Nephron progenitor cell (in vitro differentiated cells): ENCODE measurements around the gene MEN1.
A peak's percentile ranks its signal among the peaks of the same experiment; 100 is the strongest.

ENCODE experiments used
- DNase-seq: peaks from one replicate; pipeline ENCODE4 v3.0.0; 2021
- H3K27ac Mint-ChIP-seq: 2 replicates; pipeline ENCODE4 v1.8.0; 2021; ENCODE audit warnings: mild to moderate bottlenecking, moderate library complexity, mixed read lengths
- H3K27me3 Mint-ChIP-seq: 2 replicates; pipeline ENCODE4 v1.8.0; 2021; ENCODE audit warnings: mild to moderate bottlenecking, low read depth, mixed read lengths; ENCODE audit not compliant: poor library complexity
- H3K36me3 Mint-ChIP-seq: 2 replicates; pipeline ENCODE4 v1.8.0; 2021; ENCODE audit warnings: low read depth, mixed read lengths
- H3K4me1 Mint-ChIP-seq: 2 replicates; pipeline ENCODE4 v1.8.0; 2021; ENCODE audit warnings: mixed read lengths
- H3K4me3 Mint-ChIP-seq: 2 replicates; pipeline ENCODE4 v1.8.0; 2021; ENCODE audit warnings: mild to moderate bottlenecking, moderate library complexity, mixed read lengths
- H3K9me3 Mint-ChIP-seq: 2 replicates; pipeline ENCODE4 v1.8.0; 2021; ENCODE audit warnings: mild to moderate bottlenecking, moderate library complexity, mixed read lengths
- TF ChIP-seq, protein P1 (sequence below): fragments of 200-600 bp; sonication (generic); IDR thresholded peaks from 2 replicates; pipeline ENCODE4 v1.5.0; 2021; ENCODE audit warnings: antibody characterized with exemption

MEN1 gene

DNA sequence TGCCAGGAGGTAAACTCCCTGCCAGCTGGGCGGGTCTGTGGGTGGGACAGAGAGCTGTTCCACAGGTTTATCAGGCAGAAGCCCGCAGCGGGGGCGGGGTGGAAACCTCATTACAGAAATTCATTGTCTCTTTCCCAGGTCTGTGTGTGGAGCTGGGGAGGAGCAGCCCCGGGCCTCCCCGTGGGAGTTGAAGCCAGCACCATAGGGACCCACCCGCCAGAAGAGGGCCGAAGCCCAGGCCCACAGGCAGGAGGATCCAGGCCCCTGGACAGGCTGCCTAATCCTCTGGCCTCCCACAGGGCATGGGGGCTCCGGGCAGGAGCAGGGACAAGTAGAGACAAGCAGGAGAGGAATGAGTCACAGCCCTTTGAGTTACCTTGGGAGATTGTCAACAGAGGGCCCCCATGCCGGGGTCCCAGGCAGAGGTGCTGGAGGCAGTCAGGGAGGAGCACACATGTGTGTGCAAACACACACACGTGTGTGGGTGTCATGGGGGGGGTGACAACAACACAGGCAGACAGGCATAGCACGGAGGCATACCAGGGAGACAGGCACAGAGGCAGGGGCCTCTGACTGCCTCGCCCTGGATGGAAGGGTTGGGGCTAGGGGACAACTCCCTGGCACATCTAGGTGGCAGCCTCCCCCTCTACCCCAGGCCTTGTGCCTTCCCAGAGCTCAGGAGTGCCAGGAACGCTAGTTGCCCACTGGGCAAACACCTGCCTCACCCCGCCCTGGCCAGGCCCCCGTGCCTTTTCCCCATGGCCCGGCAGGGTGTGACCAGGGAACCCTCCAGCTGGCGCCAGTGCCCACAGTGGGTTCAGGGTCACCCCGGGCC is 32.7 kb upstream of the MEN1 start:
- Mint-ChIP-seq H3K27ac (no peak overlapping the region), H3K9me3 (no peaks in the 10 kb centered on the region), H3K27me3 (peaks cover 10% of the 10 kb centered on the region), H3K4me1 (peaks cover 25% of the 10 kb centered on the region), H3K36me3 (no peaks in the 10 kb centered on the region), H3K4me3 (peak overlapping the region; percentile 86)
- TF ChIP-seq, protein P1, sequence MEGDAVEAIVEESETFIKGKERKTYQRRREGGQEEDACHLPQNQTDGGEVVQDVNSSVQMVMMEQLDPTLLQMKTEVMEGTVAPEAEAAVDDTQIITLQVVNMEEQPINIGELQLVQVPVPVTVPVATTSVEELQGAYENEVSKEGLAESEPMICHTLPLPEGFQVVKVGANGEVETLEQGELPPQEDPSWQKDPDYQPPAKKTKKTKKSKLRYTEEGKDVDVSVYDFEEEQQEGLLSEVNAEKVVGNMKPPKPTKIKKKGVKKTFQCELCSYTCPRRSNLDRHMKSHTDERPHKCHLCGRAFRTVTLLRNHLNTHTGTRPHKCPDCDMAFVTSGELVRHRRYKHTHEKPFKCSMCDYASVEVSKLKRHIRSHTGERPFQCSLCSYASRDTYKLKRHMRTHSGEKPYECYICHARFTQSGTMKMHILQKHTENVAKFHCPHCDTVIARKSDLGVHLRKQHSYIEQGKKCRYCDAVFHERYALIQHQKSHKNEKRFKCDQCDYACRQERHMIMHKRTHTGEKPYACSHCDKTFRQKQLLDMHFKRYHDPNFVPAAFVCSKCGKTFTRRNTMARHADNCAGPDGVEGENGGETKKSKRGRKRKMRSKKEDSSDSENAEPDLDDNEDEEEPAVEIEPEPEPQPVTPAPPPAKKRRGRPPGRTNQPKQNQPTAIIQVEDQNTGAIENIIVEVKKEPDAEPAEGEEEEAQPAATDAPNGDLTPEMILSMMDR: no peak
- DNase-seq: no peak

DNA sequence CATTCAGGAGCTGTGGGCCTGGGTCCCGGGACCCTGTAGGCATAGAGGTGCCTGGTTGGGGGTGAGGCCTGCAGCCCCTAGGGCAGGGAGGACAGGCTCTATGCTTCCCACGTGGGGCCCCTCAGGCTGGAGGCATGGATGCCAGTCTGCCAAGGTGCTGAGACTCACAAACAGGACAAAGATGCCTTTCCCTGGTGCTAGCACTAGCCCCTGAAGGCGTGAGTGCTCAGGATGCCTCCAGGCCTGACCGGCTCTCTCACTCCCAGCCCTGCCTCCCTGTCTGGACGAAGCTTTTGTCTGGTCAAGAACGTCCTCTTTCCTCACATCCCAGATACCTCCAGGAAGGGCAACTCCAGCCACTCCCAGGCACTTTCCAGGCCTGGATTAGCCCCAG is 32.0 kb upstream of the MEN1 start:
- TF ChIP-seq, protein P1: no peak
- Mint-ChIP-seq H3K27me3 (peaks cover 10% of the 10 kb centered on the region), H3K4me1 (peaks cover 25% of the 10 kb centered on the region), H3K4me3 (no peak overlapping the region), H3K27ac (no peak overlapping the region), H3K9me3 (no peaks in the 10 kb centered on the region), H3K36me3 (no peaks in the 10 kb centered on the region)
- DNase-seq: no peak

DNA sequence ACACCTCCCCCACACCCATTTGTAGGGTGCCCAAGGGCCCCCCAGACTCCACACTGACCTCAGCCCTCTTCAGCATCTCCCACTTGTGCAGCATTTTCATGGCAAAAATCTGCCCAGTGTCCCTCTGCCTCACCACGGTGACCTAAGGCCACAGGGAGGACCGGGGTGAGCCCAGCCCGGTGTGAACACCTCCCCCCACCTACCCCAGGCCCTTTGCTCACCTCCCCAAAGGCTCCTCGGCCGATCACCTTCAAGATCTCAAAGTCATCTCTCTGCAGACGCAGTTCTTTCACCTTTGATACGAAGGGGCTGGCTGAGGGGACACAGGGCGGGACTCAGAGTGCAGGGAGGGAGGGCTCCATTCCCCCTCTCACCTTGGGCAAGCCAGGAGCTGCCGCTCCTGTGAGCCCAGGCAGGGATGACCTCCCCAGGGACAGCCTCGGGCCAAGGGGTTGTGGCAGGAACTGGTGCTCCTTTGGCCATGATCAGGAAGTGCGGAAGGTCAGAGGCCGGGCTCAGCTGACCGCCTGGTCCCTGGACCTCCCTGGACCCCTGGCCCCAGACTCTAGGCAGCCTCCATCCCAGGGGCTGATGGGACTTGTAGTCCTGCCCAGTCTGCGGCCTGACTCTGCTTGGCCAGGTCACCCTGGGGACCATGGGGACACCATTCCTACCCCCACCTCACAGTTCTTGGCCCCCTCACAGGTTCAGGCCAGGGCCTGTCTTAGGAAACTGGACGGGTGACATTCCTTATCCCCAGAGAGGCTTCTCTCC is 31.4 kb upstream of the MEN1 start:
- TF ChIP-seq, protein P1: no peak
- H3K4me1 Mint-ChIP-seq: peaks cover 25% of the 10 kb centered on the region
- H3K27me3 Mint-ChIP-seq: peaks cover 10% of the 10 kb centered on the region
- no peak overlapping the region for H3K4me3 Mint-ChIP-seq
- no peaks in the 10 kb centered on the region for H3K36me3 Mint-ChIP-seq
- H3K27ac Mint-ChIP-seq: no peak overlapping the region
- no peaks in the 10 kb centered on the region for H3K9me3 Mint-ChIP-seq
- peak; percentile 41 for DNase-seq

DNA sequence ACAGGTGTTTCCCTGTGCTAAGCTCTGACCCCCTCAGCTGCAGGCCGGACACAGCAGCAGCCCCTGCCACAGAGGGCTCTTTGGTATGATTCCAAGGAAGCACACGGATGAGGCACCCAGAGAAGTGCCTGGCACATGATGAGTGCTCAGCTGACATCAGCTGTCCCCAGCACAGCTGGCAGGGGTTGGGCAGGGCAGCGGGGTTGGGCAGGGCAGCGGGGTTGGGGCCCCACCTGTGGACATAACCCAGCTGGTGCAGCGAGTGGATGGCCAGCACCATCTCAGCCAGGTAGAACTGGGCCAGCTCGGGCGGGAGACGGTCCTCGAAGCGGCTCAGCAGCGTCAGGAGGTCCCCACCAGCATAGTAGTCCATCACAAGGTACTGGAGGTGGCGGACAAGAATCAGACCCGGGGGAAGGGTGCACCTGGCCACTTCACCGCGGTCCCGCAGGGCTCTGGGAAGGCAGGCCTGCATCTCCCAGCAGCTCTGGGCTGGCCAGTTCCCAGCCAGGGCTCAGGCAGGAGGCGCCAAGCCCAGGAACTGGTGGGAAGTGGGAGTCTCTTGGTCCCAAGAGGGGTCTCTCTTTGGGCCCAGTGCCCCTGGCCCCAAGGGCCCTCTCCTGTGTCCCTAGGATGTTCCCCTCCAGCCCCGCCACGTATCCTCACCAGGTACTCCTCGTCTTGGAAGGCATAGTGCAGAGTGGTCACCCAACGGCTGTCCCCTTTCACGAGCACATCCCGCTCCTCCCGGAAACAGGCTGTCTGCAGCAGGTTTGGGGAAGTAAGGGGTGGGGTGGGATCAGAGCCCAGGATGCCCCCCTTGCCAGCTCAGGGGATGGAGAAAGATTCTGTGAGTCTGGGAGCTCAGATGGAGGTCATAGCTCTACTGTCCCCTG is 29.8 kb upstream of the MEN1 start:
- no peaks in the 10 kb centered on the region for H3K9me3 Mint-ChIP-seq
- no peak overlapping the region for H3K27ac Mint-ChIP-seq
- no peak overlapping the region for H3K4me3 Mint-ChIP-seq
- H3K4me1 Mint-ChIP-seq: peaks cover 25% of the 10 kb centered on the region
- DNase-seq: no peak
- H3K27me3 Mint-ChIP-seq: peaks cover 7% of the 10 kb centered on the region
- H3K36me3 Mint-ChIP-seq: no peaks in the 10 kb centered on the region
- TF ChIP-seq, protein P1: no peak

DNA sequence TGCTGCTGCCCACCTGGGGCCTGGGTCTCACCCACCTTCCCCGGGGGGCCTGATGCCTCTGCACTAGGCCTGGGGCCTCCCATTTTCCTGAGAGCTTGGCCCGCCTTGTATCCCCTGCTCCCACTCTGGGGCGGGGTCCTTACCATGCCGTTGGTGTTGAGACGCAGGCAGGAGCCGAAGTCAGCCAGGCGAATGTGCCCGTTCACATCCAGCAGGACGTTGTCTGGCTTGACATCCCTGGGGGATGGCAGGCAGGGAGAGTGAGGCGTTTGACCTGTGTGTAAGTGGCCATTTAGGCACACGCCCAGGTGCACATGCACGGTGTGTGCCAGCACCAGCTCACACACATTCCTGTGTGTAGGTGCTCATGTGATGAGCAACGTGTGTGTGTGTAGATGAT is 29.0 kb upstream of the MEN1 start:
- TF ChIP-seq, protein P1: no peak
- Mint-ChIP-seq H3K27ac (no peak overlapping the region), H3K4me1 (peaks cover 25% of the 10 kb centered on the region), H3K9me3 (no peaks in the 10 kb centered on the region), H3K36me3 (no peaks in the 10 kb centered on the region), H3K27me3 (peaks cover 6% of the 10 kb centered on the region), H3K4me3 (no peak overlapping the region)
- DNase-seq: no peak
